Dedifferentiated amniotic fluid mesenchymal stem cell (primary cell): ENCODE results near the gene ATP2B3.

Experiments used
- DNase-seq: peaks from one replicate; pipeline ENCODE4 v3.0.0-alpha.2; 2016; ENCODE audit errors: extremely low spot score

The ATP2B3 gene

DNA sequence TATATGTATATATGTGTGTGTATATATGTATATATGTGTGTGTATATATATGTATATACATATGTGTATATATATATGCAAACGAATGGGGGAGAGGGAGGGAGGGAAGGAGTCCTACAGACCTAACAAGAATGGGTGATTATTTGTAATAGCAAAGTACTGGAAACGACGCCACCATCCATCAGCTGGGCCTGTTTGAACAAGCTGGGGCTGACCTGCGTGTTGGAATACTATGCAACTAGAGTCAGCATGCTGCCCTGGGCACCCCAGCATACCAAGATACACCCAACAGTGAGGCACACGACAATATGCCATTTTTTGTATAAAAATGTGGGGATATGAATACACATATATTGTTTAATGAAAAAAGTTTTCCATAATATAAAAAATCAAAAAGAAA lies 103.1 kb downstream of the ATP2B3 start:
- no peak for DNase-seq

DNA sequence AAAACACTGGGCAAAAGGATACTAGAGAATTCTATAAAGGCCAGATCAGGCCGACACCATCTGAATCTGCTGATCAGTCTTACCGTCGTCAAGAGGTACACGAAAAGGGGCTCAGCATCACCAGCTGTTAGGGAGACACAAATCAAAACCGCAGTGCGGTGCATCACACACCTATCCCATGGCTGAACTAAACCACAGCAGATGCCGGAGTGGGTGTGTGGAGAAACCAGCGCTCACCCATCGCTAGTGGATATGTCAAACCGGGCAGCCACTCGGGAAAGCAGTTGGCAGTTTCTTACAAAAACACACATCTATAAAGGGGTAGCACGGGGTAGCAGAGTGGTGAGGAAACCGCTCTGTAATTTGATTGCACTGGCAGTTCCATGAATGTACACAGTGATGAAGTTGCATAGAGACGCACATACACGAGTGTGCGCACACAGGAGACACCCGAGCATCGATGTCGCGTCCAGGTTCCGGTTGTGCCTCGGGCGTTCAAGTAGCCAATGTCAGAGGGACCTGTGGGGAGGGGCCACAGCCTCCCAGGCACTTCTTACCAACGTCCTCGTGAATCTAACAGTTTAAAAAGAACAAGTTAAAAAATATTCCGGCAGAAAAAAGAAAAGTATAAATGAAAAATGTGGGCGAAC lies 104.6 kb downstream of the ATP2B3 start:
- no peak for DNase-seq

DNA sequence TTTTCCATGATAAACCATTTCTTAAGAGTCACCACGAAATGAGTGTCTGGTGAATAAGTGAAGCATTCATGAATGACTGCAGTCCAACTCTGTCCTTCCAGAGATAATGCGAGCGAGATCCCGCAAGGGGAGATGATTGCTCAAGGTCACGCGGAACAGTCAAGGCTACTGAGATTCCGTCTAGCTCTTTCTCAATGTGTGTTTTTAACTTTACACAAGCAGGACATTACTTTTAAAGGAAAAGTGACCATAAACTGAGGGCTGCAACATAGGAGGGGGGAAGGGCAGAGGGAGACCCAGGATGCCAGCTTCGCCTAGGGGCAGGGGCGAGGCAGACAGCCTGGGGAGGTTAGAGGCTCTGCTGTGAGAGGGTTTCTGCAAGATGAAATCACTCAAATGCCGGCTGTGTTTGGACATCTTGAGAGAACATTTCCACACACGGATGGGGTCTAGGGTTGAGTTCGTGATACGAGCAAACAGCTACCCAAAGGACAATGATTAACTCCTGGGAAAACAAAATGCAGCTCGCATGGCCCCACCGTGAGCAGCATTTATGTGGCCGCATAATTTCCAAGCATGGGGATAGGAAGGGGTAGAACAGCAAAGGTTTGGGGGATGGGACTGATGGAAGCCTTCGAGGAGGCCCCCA lies 105.3 kb downstream of the ATP2B3 start:
- DNase-seq = no peak

DNA sequence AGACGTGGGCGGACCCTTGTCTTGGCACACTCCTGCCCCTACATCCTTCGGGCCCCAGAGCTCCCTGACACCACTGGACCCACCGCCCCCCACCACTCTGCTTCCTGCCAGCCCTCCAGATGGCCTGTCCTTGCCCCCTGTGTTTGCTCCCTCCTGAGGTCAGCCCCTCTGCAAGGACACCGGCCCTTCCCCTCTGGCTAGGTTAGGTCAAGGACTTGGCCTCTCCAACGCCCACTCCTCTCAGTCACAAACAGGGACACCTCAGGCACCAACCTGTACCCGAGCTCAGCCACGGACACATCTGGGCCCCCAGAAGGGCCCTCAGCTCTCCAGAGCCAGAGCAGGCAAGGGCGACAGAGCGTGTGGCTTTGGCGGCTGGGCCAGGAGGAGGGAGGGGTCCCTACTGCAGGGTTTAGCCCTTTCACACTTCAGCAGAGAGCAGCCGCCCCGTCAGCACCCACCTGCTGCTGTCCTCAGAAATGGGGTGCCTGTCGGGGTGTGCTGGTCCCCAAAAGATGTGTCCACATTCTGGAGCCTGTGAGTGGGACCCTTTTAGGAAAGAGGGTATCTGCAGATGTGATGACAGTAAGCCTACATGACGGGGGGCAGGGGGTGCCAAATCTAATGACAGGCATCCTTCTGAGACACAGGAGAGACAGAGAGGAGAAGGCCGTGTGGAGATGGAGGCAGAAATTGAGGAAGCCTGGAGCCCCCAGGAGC lies 106.0 kb downstream of the ATP2B3 start:
- no peak for DNase-seq

DNA sequence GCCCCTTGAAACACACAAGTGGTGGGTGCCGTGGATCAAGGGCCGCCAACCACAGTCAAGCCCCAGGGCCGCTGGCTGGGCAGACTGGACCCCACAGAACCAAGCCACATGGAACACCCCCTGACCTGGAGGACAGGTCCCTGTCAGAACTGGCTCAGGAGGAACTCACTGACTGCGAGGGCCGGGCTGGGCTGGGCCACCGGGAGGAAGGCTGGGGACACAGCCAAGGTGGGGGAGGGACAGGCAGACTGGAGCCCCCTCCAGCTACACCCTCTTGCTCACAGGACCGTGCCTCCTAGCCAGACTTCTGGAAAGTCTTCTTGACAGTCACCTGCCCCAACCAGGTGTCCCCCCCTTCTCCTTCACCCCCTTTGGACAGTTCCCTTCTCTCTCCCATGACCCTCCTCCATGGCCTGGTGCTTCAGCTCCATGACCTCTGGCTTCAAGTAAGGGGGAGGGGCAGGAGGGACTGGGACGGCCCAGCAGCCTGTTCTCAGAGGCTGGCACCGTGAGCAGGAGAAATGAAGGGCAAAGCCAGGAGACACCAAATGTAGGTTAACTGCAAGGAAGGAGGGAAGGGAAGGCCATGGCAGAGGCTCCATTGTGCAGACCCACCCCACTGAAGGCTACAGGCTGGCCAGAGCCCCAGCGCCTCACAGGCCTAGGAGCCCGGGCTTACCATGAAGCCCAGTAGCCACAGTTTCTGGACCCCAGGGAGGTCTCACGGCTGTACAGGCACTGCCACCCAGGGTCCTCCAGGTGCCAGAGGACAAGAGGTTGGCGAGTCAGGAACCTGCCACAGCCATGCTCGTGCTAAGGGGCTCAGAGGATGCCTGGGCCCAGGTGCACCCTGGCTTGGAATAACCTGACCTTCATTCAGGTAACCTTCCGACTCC lies 107.0 kb downstream of the ATP2B3 start:
- DNase-seq = no peak

- no peak for DNase-seq
These were observed 108.0 kb downstream of the ATP2B3 start for GRCh38 chrX:153625271-153626024.

- no peak for DNase-seq
These were observed 108.7 kb downstream of the ATP2B3 start for GRCh38 chrX:153626025-153626633.

DNA sequence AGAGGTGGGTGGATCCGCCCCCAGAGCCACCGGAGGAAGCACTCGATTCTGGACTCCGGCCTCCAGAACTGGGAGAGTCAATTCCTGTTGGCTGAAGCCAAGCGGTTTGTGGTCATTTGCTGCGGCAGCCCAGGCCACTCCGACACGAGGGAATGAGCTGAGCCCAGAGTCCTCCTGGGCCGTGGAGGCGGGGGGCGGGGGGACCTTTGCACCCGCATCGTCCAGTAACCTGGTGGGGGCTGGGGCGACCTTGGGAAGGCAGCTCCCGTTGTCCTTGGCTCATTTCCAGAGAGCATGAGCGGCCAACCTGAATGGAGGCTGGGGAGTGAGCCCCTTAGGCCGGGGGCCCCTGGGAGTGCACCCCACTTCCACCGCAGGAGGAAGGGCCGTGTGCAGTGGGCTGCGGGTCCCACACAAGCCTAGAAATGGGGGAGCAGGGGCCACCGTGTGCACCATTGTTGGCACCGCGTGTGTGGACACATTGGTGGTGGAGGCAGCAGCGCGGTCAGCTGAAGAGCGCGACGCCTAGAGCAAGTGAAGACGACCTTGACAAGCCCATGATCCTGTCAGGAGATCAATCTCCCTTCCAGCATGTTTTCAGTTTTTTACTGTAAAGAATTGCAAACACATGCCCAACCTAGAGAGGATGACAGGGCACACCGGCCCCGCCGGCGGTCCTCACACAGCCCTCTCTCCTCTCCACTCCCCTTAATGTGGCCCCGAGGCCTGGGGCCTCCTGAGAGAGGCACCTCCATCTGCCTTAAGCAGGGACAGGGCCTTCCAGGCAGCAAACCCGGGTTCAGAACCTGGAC lies 109.6 kb downstream of the ATP2B3 start:
- no peak for DNase-seq

- DNase-seq = no peak
These were observed 110.3 kb downstream of the ATP2B3 start for GRCh38 chrX:153627675-153628111.

- DNase-seq = no peak
These were observed 110.7 kb downstream of the ATP2B3 start for GRCh38 chrX:153628129-153628528.

- no peak for DNase-seq
These were observed 111.2 kb downstream of the ATP2B3 start for GRCh38 chrX:153628665-153629064.

GRCh38 chrX:153631346-153631745 lies 113.9 kb downstream of the ATP2B3 start:
- no peak for DNase-seq

- DNase-seq = no peak
These were observed 114.6 kb downstream of the ATP2B3 start for GRCh38 chrX:153631907-153632594.
